Fibroblast of pulmonary artery (primary cell): Measurements from ENCODE around the gene USP21.

Experiments used
- DNase-seq: peaks from one replicate; pipeline ENCODE4 v3.0.0-alpha.2; 2010; ENCODE audit warnings: low read depth
- H3K4me3 ChIP-seq: replicated peaks from 2 replicates; pipeline ENCODE4 v1.5.1; 2011; ENCODE audit warnings: low read depth, mild to moderate bottlenecking, control low read depth, low read length, moderate library complexity
- TF ChIP-seq, protein P1 (sequence below): IDR thresholded peaks from 2 replicates; pipeline ENCODE4 v1.5.1; 2011; ENCODE audit warnings: mild to moderate bottlenecking, control low read depth, low read length, inconsistent platforms; ENCODE audit errors: missing control alignments

Gene USP21

DNA sequence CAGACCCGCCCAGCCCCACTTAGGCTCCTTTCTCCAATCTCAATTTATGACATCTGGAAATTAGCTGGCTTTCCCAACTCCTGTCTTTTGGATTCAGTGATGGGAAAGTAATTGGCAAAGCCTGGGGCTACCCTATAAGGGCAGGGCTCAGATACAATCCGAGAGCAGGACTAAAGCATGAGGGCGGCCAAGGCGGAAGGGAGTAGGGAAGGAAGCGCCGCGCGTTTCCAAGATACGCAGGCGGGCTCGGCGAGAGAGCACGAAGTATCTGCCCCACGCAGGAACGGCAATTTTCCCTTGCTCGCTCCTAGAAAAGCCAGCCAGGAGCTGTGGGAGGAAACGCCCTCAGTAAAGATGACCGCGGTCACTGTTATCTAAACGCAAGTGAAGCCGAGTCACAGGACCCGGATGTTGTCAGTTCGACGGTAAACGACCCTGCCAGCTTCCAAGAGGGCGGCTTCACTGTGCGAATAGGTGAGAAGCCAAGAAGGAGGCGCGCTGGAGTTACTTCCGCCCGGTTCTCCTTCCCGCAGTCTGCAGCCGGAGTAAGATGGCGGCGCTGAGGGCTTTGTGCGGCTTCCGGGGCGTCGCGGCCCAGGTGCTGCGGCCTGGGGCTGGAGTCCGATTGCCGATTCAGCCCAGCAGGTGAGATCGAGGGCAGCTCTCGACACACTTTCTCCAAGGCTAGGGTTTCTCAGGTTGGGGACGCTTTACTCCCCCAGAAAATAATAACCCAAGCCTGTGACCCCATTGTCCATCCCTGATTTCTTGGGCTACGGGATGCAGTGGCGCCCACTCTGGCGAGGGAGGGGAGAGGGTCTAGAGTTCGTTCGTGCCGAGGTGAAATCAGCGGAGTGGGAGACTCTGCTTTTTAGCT, 42.8 kb downstream of the USP21 start, which contains the start of gene NDUFS2:
TSS of gene NDUFS2 (plus strand) at position 532 of the 877 bp plus-strand sequence. CDS start at position 551, 19 bp downstream.
- TF ChIP-seq, protein P1, sequence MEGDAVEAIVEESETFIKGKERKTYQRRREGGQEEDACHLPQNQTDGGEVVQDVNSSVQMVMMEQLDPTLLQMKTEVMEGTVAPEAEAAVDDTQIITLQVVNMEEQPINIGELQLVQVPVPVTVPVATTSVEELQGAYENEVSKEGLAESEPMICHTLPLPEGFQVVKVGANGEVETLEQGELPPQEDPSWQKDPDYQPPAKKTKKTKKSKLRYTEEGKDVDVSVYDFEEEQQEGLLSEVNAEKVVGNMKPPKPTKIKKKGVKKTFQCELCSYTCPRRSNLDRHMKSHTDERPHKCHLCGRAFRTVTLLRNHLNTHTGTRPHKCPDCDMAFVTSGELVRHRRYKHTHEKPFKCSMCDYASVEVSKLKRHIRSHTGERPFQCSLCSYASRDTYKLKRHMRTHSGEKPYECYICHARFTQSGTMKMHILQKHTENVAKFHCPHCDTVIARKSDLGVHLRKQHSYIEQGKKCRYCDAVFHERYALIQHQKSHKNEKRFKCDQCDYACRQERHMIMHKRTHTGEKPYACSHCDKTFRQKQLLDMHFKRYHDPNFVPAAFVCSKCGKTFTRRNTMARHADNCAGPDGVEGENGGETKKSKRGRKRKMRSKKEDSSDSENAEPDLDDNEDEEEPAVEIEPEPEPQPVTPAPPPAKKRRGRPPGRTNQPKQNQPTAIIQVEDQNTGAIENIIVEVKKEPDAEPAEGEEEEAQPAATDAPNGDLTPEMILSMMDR: peak; percentile 12
- peak within 1 kb of the TSS; percentile 81 for H3K4me3 ChIP-seq
- DNase-seq: peak; percentile 100

DNA sequence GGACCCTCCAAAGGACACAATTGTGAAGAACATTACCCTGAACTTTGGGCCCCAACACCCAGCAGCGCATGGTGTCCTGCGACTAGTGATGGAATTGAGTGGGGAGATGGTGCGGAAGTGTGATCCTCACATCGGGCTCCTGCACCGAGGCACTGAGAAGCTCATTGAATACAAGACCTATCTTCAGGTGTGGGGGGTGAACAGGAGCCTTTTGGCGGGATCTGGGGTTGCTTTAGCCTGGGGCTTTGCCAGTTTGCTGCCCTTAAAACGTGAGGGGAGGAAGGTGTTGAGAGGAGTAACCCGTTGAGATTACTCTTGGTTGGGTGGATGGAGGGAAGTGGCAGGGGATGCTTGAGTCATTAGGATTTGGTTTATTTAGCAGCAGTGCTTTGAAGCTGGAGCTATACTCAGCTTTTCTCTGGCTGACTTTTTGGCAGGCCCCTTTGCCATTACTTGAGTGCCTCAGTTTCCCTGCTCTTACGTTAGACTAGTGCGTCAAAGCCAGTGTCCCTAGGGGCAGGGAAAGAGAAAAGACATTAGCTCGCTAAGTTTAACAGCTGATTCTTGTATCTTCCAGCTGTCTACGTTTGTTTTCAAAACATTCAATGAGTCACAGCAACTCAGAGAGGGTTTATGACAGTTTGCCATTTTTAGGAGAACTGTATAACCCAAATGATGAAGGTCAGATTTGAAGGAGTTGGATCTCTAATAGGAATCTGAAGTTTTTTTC, 47.3 kb downstream of the USP21 start:
- H3K4me3 ChIP-seq: no peak overlapping the region
- peak; percentile 80 for DNase-seq
- TF ChIP-seq, protein P1: no peak

DNA sequence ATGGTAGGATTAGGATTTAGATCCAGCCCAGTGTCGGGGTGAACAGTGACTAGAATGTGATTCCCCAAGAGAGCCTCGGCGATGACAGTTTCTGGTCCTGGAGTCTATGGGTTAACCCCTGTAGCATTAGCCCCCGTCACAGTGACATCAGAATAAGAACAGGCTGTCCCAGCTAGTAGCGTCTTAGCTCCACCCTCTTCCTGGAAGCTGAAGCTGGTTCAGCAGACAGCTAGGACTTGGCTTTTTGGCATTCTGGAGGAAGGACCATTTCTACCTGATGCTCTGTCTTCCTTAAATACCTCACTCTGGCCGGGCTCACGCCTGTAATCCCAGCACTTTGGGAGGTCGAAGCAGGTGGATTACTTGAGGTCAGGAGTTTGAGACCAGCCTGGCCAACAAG, 47.9 kb downstream of the USP21 start:
- no peak overlapping the region for H3K4me3 ChIP-seq
- TF ChIP-seq, protein P1: no peak
- peak; percentile 93 for DNase-seq

DNA sequence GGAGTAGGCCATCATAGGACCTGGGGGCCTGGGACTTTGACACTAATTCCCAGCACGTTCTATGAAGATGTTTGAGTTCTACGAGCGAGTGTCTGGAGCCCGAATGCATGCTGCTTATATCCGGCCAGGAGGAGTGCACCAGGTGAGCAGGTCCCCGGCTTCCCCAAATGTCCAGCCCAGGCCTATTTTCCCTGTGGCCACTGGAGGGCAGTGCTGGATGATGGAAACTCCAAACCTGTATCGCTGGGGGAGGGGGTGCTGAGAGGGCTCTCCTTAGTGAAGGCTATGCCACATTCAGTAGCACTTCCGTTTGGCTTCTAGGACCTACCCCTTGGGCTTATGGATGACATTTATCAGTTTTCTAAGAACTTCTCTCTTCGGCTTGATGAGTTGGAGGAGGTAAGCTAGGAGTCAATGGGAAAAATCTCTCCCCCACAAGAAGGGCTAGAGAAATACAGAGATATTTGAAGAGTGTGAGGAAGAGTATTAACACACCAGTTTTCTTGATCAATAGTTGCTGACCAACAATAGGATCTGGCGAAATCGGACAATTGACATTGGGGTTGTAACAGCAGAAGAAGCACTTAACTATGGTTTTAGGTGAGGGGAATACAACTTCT, 50.6 kb downstream of the USP21 start:
- H3K4me3 ChIP-seq: no peak overlapping the region
- TF ChIP-seq, protein P1: peak; percentile 94
- DNase-seq: peak; percentile 77

DNA sequence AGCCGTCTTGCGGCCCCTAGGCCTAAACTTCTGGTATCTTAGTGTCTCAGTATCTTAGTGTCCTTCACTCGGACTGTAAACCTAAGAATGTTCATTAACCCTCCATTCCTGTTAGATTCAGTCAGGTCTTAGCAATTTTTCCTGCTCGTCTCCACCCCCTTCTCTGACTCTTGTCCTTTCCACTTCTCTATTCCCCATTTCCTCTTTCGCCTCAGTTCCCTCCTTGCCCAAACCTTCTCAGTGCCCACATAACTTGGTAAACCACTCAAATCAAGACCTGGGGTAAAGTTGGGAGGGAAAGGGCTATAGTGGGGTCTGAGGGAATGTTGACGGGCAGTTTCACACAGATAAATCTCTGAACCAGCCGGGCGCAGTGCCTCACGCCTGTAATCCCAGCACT, 55.1 kb downstream of the USP21 start:
- no peak for DNase-seq
- TF ChIP-seq, protein P1: no peak
- H3K4me3 ChIP-seq: no peak overlapping the region

DNA sequence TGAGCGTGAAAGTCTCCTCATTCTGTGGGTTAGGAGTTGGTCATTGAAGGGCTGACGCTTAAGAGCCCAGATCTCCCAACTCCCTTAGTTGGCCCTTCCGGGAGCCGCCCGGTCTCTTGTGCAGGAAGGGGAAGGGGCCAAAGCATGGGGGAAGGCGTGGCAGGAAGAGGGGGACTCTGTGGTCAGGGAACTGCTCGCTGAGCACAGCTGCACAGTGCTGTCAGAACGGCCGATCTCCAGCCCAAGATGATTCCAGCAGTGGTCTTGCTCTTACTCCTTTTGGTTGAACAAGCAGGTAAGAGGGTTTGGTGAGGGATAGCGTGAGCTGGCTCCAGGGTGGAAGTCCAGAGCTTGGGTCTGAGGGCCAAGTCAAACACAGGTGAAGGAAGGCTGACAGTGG, 55.8 kb downstream of the USP21 start, which contains the start of gene FCER1G:
TSS of gene FCER1G (plus strand) at position 220 of the 400 bp plus-strand sequence. CDS start at position 247, 27 bp downstream.
- no peak for DNase-seq
- H3K4me3 ChIP-seq: no peak within 1 kb of the TSS
- TF ChIP-seq, protein P1: no peak
